ENCODE results near the gene DGCR2. TPM values are rescaled to one million over a fixed set of nuclear protein-coding genes. Genes with fewer than 3 reads are reported as not detected.

The DGCR2 gene, protein sequence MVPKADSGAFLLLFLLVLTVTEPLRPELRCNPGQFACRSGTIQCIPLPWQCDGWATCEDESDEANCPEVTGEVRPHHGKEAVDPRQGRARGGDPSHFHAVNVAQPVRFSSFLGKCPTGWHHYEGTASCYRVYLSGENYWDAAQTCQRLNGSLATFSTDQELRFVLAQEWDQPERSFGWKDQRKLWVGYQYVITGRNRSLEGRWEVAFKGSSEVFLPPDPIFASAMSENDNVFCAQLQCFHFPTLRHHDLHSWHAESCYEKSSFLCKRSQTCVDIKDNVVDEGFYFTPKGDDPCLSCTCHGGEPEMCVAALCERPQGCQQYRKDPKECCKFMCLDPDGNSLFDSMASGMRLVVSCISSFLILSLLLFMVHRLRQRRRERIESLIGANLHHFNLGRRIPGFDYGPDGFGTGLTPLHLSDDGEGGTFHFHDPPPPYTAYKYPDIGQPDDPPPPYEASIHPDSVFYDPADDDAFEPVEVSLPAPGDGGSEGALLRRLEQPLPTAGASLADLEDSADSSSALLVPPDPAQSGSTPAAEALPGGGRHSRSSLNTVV
- 55.7 and 63.8 TPM in 2 replicates for total RNA-seq

GRCh38 chr22:19122143-19122751, at the start of gene DGCR2:
Gene DGCR2, minus strand, starts transcription at chr22:19122412. Its CDS starts 206 bp downstream, at chr22:19122206.

GRCh38 chr22:19149991-19150390, 27.8 kb upstream of the DGCR2 start, which contains the start of gene GSC2:
Gene GSC2, minus strand, starts transcription at chr22:19150292. Its CDS starts 9 bp downstream, at chr22:19150283.

GRCh38 chr22:19130959-19131684, 8.9 kb upstream of the DGCR2 start, which contains the start of gene TSSK2:
Gene TSSK2, plus strand, starts transcription at chr22:19131308. Its CDS starts 92 bp downstream, at chr22:19131400.

Small RNA genes lying within 50 kb of the gene (small RNA-seq; reads per million reads assigned to genes)
- not detected for gene RF00019

Other genes with a start within 250 kb of the DGCR2 start
- 1.3 and 2.4 TPM in 2 replicates for gene DGCR6, start 216.1 kb downstream of the DGCR2 start, total RNA-seq
- under 0.01 and 0.24 TPM in 2 replicates for gene PRODH, start 186.1 kb downstream of the DGCR2 start, total RNA-seq
- not detected in 2 replicates for gene TSSK2, start 8.9 kb upstream of the DGCR2 start, total RNA-seq
- gene ESS2, start 22.2 kb upstream of the DGCR2 start, total RNA-seq, result 14.2 and 18.3 TPM in 2 replicates
- not detected in 2 replicates for gene GSC2, start 27.9 kb upstream of the DGCR2 start, total RNA-seq
- gene SLC25A1, start 56.3 kb upstream of the DGCR2 start, total RNA-seq, result 136 and 177 TPM in 2 replicates
- 7.5 and 8.6 TPM in 2 replicates for gene CLTCL1, start 169.3 kb upstream of the DGCR2 start, total RNA-seq

Measured in hair follicle dermal papilla cell (primary cell).